ENCODE measurements around the gene GOLGA6C.
"Not testable (repeated sequence)": the region's sequence is repeated elsewhere in the genome, so short reads cannot be mapped to it uniquely, and the experiment has no call there.

Gene GOLGA6C

DNA sequence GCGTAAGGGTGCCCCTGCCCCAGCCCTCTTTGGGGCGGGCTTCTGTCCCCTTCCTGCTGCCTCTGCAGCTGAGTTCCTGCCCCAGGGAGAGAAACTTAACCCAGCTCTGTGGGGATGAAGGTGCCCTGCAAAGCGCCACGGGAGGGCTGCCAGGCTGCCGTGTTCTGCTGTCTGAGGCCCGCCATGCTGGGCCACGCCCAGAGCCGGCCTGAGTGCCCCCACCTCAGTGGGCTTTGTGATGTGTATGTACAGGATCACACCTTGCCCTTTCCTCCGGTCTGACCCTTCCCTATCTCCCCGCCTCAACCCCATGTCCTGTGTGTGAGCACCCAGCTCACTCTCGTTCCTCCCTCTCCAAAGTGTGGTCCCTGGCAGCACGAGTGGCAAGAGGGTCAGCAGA lies 33.9 kb upstream of the GOLGA6C start:
- H3K9me3 Mint-ChIP-seq, result no peaks in the 10 kb centered on the region
- H3K4me1 Mint-ChIP-seq, result no peaks in the 10 kb centered on the region
- H3K27ac Mint-ChIP-seq, result peak overlapping the region; percentile 84
- H3K4me3 Mint-ChIP-seq, result no peak overlapping the region
- DNase-seq (ENCODE audit: low spot score in 2 of 2), result no peak
- ATAC-seq, result no peak
- no peaks in the 10 kb centered on the region for H3K36me3 Mint-ChIP-seq

DNA sequence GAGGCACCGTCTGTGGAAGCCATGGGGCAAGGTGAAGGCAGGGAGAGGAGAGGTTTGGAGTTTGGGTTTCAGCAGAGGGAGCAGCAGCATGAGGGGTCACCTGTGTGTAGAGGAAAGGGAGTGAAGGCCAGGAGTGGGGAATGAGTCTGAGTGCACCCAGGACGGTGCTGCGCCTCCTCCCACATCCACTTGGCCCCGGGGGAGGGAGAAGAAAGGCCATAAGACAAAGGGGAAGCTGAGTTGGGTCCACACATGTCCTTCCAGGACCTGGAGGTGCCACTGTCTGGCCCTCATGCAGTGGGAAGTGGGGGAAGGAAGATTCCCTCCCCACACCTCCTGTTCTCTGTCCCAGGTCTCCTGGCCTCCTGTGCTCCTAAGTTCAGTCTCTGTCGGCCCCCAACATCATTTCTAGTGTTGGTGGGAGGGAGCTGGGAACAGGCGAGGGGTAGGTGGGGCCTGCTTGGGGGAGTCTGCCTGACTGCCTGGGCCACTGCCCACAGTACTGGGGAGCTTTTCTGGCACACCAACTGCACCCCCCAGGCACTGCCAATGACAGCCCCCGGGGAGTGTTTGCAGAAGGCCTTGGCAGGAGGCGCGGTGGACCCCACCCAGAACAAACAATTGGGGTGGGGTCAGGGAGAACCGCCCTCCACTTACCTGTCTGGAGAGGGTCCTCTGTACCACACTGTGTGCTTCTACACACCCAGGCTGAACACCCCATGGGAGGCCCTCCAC lies 32.9 kb upstream of the GOLGA6C start:
- H3K9me3 Mint-ChIP-seq; H3K36me3 Mint-ChIP-seq; H3K4me1 Mint-ChIP-seq; ATAC-seq; DNase-seq (ENCODE audit: low spot score in 2 of 2); H3K4me3 Mint-ChIP-seq: not testable (repeated sequence)
- peak overlapping the region; percentile 84 for H3K27ac Mint-ChIP-seq

DNA sequence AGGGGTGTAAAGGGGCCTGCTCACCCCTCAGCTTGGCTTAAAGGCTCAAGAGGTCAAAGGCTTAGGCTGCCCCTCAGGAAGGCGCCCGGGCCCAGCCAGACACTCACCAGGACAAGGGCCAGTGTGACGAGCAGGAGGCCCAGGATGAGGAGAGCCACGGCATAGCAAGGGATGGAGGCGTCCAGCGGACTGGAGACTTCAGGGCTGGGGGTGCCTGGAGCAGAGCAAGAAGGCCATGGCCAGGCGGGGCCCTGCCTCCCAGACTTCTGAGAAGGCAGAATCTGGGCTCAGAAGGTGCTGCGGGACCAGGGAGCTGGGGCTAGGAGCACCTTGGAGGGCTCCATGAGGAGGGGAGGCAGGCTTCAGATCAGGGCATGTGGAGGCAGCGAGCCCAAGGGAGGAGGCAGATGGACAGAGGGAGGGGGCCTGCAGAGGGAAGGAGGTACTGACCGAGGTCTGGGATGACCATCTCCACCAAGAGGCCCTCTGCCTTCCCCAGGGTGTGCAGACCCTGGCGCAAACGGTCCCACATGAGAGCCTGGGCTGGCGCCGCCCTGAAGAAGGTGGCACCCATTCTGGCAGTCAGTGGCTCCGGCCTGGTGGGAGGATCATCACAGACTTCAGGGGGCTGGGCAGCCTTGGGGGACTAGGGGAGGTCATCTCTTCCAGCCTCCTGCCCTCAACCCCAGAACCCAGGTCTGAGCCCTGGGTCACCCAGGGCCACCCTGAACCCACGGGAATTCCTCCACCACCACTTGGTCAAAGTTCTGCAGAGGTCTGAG lies 32.0 kb upstream of the GOLGA6C start:
- no peak overlapping the region for H3K27ac Mint-ChIP-seq
- no peak for ATAC-seq

DNA sequence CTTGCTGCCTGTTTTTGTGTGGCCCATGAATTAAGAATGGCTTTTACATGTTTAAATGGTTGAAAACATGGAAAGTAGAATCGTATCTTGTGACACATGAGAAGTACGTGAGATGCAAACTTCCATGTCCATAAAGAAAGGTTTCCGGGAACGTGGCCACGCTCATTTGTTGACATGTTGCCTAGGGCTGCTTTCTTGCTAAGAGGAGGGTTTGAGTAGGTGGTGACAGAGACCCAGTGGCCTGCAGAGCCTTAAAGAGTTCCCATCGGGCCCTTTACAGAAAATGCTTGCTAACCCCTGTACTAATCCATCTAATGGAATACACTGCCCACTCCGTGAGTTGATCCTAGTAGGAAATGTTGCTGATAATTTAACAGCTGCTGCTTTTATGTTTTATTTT lies 31.0 kb upstream of the GOLGA6C start:
- ATAC-seq; H3K4me1 Mint-ChIP-seq; H3K36me3 Mint-ChIP-seq; H3K27ac Mint-ChIP-seq; H3K4me3 Mint-ChIP-seq; H3K9me3 Mint-ChIP-seq; DNase-seq (ENCODE audit: low spot score in 2 of 2): not testable (repeated sequence)

More for the DNA sequence above, 32.0 kb upstream of the GOLGA6C start:
- DNase-seq (ENCODE audit: low spot score in 2 of 2), result no peak
- Mint-ChIP-seq H3K4me3 (no peak overlapping the region), H3K36me3 (no peaks in the 10 kb centered on the region), H3K4me1 (no peaks in the 10 kb centered on the region), H3K9me3 (no peaks in the 10 kb centered on the region)

DNA sequence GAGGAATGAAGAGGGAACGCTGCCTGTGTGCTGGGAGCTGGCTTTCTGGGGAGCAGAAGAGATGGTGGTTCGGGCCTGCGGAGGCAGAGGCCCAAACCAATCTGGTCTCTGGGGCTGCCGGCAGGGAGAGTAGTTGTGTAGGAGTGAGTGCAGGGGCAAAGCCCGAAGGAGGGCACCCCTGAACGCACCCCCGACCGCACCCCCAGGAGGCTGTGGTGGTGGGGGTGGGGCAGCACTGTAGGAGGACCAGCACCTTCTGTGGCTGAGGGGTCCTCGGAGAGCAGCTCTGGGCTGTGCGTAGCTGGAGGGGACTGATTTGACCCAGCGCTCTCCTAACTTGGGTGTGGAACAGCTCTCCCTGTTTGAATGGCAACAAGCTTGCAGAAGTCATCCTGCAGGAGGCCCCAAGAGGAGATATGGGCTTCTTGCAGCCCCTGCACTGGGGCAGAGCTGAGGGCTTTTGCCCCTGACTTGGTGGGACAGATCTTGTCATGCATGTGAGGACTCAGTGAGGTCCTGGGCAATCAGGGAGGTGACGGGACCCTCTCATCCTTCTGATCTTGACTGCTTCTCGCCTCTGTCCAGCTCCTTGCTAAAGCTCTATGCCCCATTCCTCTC lies 30.4 kb upstream of the GOLGA6C start:
- no peaks in the 10 kb centered on the region for H3K36me3 Mint-ChIP-seq
- ATAC-seq (no peak), DNase-seq (ENCODE audit: low spot score in 2 of 2) (no peak)
- no peaks in the 10 kb centered on the region for H3K4me1 Mint-ChIP-seq
- H3K4me3 Mint-ChIP-seq, result no peak overlapping the region
- H3K27ac Mint-ChIP-seq, result no peak overlapping the region
- H3K9me3 Mint-ChIP-seq, result no peaks in the 10 kb centered on the region

DNA sequence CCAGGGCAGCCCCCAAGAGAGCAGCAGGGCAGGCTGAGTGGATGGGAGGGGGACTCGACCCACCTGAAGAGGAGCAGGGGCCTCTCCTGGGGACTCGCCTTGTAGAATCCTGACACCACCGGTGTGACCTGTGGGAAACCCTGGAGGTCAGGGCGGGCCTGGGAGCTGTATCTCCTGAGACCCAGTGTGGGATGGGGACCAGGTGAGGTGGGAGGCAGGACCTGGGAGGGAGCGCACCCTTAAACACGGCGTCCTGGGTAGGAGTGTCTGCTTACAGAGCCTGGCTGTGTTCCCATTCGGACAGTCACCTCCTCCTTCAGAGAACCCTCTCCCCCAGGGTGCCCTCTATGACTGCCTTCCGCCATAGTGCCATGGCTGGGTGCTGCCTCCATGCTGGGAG lies 29.3 kb upstream of the GOLGA6C start:
- Mint-ChIP-seq H3K9me3 (no peaks in the 10 kb centered on the region), H3K36me3 (no peaks in the 10 kb centered on the region), H3K4me3 (no peak overlapping the region), H3K4me1 (no peaks in the 10 kb centered on the region), H3K27ac (no peak overlapping the region)
- ATAC-seq (no peak), DNase-seq (ENCODE audit: low spot score in 2 of 2) (no peak)

DNA sequence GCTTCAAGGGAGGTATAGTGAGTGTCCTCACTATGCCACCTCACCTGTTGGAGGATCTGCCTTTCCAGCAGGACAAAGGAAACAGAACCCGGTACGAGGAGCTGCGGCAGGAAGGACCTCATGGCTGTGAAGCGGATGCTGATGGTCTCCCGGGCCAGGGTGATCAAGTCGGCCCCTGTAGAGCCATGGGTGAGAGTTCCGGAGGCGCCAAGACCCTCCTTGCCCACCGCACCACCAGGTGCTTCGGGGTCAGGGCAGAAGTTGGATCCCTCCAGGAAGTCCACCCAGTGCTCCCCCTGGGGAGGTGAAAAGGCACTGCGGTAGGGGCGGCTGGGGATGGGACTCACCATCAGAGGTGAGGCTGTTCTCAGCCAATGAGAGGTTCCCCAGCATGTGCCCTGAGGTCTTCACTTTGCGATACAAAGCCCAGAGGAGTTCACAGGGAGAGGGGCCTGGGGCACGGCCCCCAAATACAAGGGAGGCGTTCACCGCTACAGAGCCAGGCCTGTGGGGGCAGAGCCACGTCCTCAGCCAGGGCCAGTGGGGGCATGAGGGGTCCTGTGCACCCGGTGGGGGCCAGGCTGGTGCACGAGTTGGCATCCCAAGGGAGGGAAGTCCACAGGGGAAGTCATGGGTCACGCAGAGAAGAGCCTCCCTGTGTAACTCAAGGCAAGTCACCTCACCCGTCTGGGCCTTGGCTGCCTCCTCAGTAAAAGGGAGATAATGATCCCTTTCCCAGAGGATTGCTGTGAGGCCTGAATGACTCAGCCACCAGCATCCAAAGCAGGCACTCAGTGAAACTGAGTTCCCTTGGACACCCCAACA lies 28.7 kb upstream of the GOLGA6C start:
- Mint-ChIP-seq H3K4me3 (no peak overlapping the region), H3K36me3 (no peaks in the 10 kb centered on the region), H3K27ac (no peak overlapping the region), H3K4me1 (no peaks in the 10 kb centered on the region), H3K9me3 (no peaks in the 10 kb centered on the region)
- DNase-seq (ENCODE audit: low spot score in 2 of 2) (no peak), ATAC-seq (no peak)

DNA sequence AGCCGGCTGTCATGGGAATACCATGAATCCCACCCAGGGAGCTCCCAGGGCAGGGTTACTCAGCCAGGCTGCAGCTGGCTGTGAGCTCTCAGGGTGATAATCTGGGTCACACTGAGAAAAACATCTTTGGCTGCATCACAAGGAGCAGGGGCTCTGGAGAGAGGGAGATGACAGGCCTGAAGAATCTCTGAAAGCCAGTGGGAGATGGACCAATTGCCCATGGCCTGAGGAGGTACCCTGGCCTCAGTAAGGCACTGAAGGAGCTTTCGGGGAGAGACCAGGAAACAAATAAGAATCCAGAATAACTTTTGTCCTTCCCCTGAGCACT lies 28.2 kb upstream of the GOLGA6C start:
- H3K36me3 Mint-ChIP-seq, result no peaks in the 10 kb centered on the region
- no peaks in the 10 kb centered on the region for H3K4me1 Mint-ChIP-seq
- ATAC-seq (no peak), DNase-seq (ENCODE audit: low spot score in 2 of 2) (no peak)
- H3K4me3 Mint-ChIP-seq, result no peak overlapping the region
- no peak overlapping the region for H3K27ac Mint-ChIP-seq
- no peaks in the 10 kb centered on the region for H3K9me3 Mint-ChIP-seq

DNA sequence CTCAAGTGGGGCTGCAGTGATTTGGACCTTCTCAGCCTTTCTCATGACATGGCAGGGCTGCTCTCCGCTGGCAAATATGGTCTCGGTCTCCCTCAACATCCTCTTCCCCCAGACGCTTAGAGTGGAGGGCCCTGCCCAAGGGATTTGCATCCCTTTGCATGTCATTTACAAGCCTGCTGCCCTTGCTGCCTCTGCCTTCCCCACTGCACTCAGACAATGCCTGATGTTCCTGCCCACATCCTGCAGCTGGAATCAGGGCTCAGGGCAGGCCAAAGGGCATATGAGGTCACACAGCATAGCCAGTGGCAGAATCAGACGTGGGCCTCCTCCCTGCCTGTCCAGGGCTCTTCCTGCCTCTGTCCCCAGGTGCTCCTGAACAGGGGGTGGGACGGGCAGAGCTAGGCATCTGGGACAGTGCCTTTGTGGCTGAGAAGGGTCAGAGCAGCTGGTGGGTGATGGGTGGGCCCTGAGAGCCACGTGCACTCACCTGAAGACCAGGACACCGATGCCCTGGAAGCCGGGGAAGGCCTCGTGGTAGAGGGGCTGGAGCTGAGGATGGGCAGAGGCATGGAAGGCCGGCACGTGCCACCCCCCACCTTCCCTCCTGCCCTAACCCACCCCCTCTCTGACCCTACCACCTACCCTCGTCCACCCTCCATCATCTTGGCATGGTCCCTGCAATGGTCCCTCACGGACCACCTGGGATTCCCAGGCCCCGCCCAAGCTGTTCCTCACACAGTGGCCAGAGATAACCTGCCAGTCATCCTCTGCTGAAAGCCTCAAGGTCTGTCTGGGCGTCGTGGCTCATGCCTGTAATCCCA lies 27.4 kb upstream of the GOLGA6C start:
- no peaks in the 10 kb centered on the region for H3K4me1 Mint-ChIP-seq

DNA sequence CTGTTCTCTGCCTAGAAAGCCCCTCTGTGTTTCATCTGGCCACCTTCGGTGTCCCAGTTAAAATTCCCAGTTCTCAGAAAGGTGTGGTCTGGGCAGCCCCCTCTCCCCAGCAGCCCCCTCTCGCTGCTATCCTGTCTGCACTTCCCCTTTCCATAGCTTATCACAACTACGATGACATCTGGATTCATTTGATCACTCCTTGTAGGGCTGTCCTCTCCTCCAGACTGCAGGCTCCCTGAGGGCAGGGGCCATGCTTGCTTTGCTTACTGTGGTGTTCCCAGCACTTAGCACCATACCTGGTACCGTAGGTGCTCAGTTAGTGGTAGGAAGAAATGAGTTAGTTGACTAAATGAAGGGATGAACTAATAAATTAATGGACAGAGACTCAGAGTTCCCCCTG lies 26.3 kb upstream of the GOLGA6C start:
- DNase-seq (ENCODE audit: low spot score in 2 of 2), result no peak
- no peaks in the 10 kb centered on the region for H3K9me3 Mint-ChIP-seq
- no peaks in the 10 kb centered on the region for H3K36me3 Mint-ChIP-seq
- no peak overlapping the region for H3K4me3 Mint-ChIP-seq
- no peak for ATAC-seq
- H3K4me1 Mint-ChIP-seq, result no peaks in the 10 kb centered on the region
- H3K27ac Mint-ChIP-seq, result no peak overlapping the region

More for the DNA sequence above, 27.4 kb upstream of the GOLGA6C start:
- H3K9me3 Mint-ChIP-seq, result no peaks in the 10 kb centered on the region
- no peak overlapping the region for H3K4me3 Mint-ChIP-seq
- no peak for ATAC-seq
- DNase-seq (ENCODE audit: low spot score in 2 of 2), result no peak
- H3K27ac Mint-ChIP-seq, result no peak overlapping the region
- no peaks in the 10 kb centered on the region for H3K36me3 Mint-ChIP-seq

DNA sequence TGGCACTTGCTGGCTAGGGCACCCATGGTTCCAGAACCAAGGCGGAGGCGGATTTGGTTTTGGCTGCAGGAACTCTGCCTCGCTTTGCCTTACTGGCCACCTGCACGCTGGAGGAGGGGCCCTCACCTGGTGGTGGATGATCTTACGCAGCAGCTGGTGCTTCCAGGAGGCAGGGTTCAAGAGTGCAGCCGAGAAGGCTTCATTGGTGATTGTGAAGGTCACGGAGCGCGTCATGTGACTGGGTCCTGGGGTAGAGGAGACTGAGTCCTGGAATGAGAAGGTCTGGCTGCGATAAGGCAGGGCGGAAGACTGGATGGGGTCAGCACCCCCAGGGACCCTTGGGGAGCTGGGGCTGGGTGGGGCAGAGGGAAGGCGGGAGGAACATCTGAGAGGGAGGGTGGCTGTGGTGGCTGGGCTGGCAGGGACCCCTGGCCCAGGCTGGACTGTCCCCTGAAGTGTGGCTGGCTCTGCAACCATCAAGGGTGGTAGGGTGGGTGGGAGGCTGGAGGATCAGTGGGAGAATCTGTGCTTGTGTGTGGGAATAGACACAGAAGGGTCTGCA lies 25.8 kb upstream of the GOLGA6C start:
- ATAC-seq, result no peak
- Mint-ChIP-seq H3K9me3 (no peaks in the 10 kb centered on the region), H3K4me1 (no peaks in the 10 kb centered on the region), H3K27ac (no peak overlapping the region), H3K36me3 (no peaks in the 10 kb centered on the region), H3K4me3 (no peak overlapping the region)
- no peak for DNase-seq (ENCODE audit: low spot score in 2 of 2)

DNA sequence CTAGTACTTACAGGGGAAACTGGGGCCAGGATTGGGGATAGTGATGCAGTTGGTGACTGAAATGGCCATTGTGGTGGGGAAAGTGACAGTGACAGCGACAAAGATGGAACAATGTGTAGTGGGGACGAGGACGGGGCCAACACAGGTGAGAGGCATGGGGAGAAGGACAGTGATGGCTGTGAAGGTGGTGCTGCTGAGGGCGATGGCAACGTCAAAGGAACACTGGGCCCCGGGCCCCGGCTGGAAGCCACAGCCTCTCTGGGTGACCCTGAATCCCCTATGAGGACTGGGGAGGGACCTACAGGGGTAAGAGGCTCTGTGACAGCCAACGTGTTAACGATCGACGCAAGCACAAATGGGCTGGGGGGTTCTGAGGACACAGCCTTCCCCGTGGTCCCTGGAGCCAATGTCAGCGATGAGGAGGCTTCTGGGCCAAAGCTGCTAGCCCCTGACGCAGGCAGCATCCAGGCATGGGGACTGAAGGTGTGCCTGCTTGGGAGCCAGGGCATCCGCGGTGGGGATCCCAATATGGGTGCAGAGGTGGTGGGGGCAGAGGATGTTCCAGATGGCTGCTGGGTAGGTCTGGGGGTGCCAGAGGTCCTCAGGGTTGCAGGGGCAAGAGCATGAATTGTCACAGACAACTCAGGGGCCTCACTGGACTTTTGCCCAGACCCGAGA lies 25.2 kb upstream of the GOLGA6C start:
- no peak for DNase-seq (ENCODE audit: low spot score in 2 of 2)
- no peak overlapping the region for H3K4me3 Mint-ChIP-seq
- no peaks in the 10 kb centered on the region for H3K9me3 Mint-ChIP-seq
- no peaks in the 10 kb centered on the region for H3K4me1 Mint-ChIP-seq
- no peaks in the 10 kb centered on the region for H3K36me3 Mint-ChIP-seq
- H3K27ac Mint-ChIP-seq, result no peak overlapping the region
- no peak for ATAC-seq

DNA sequence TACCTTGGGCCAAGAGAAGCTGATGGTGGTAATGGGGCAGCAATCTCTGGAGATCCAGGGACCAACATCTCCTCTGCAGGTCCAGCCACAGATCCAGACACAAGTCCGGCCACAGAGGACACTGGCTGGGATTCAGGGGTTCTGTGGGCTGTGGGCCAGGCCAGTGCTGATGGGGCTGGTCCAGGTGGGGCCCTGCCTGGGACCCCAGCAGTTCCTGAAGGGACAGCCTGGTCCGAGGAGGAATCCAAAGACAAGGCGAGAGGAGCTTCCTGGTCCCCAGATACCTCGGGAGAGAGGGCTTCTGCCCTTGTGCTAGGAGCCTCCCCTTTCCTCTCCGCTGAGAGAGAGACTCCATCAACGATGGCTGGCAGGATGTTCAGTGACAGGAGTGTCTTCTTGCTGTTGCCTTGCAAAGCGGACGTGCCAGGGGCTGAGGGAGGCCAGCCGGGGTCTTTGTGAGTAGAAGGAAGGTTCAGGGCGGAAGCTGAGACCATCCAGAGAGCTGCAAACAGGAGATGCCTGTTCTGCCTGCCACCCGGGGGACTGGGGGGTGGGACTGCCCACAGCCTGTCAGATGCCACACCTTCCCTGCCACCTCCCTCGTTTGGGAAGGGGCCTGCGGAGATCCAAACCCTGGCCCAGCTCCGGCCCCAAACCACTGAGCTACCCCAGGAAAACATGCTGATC lies 24.5 kb upstream of the GOLGA6C start:
- no peaks in the 10 kb centered on the region for H3K4me1 Mint-ChIP-seq
- ATAC-seq, result no peak
- no peaks in the 10 kb centered on the region for H3K9me3 Mint-ChIP-seq
- no peak overlapping the region for H3K27ac Mint-ChIP-seq
- no peak overlapping the region for H3K4me3 Mint-ChIP-seq
- no peak for DNase-seq (ENCODE audit: low spot score in 2 of 2)
- no peaks in the 10 kb centered on the region for H3K36me3 Mint-ChIP-seq

Measured in stimulated activated effector memory CD8-positive, alpha-beta T cell treated with anti-CD3 and anti-CD28 coated beads, Interleukin-12 subunit alpha, Interleukin-12 subunit beta, amount 100 ng/mL, for 72 hours (primary cell).